KMS-11 (cell line): Measurements from ENCODE around the gene LEMD2.

Experiments
- H2AFZ ChIP-seq: fragments of 200-600 bp; sonication (generic); 2 replicates; pipeline ENCODE4 v1.6.1; 2016; ENCODE audit warnings: antibody characterized with exemption, mixed run types, low read depth
- H3K27ac ChIP-seq: fragments of 200-600 bp; sonication (generic); 2 replicates; pipeline ENCODE4 v1.6.1; 2016; ENCODE audit warnings: mild to moderate bottlenecking, mixed run types
- H3K27me3 ChIP-seq: fragments of 200-600 bp; sonication (generic); 2 replicates; pipeline ENCODE4 v1.6.1; 2017; ENCODE audit warnings: mild to moderate bottlenecking, low read depth, mixed run types, moderate library complexity; ENCODE audit not compliant: insufficient read depth
- H3K36me3 ChIP-seq: fragments of 200-600 bp; sonication (generic); 2 replicates; pipeline ENCODE4 v1.6.1; 2017; ENCODE audit warnings: mild to moderate bottlenecking, mixed run types; ENCODE audit not compliant: insufficient read depth
- H3K4me1 ChIP-seq: fragments of 200-600 bp; sonication (generic); 2 replicates; pipeline ENCODE4 v1.6.1; 2016; ENCODE audit warnings: mild to moderate bottlenecking, low read depth, mixed run types; ENCODE audit not compliant: poor library complexity, severe bottlenecking
- H3K4me2 ChIP-seq: fragments of 200-600 bp; sonication (generic); 2 replicates; pipeline ENCODE4 v1.7.0; 2016; ENCODE audit warnings: mild to moderate bottlenecking, mixed run types
- H3K4me3 ChIP-seq: fragments of 200-600 bp; sonication (generic); IDR thresholded peaks from 2 replicates; pipeline ENCODE4 v1.6.1; 2017; ENCODE audit warnings: low read depth, low read length, mixed read lengths; ENCODE audit not compliant: insufficient read depth
- H3K79me2 ChIP-seq: fragments of 200-600 bp; sonication (generic); 2 replicates; pipeline ENCODE4 v1.6.1; 2016; ENCODE audit warnings: low read depth, mixed run types; ENCODE audit not compliant: insufficient read depth
- H3K9ac ChIP-seq: fragments of 200-600 bp; sonication (generic); 2 replicates; pipeline ENCODE4 v1.6.1; 2016; ENCODE audit warnings: mild to moderate bottlenecking, mixed run types
- H4K20me1 ChIP-seq: fragments of 200-600 bp; sonication (generic); 2 replicates; pipeline ENCODE4 v1.6.1; 2016; ENCODE audit warnings: mild to moderate bottlenecking, mixed run types; ENCODE audit not compliant: insufficient read depth
- CTCF ChIP-seq: fragments of 200-600 bp; sonication (generic); conservative IDR thresholded peaks from 2 replicates; pipeline ENCODE4 v1.6.1; 2017; ENCODE audit warnings: low read depth, mild to moderate bottlenecking, antibody characterized with exemption, low read length, moderate library complexity, mixed read lengths

Gene LEMD2

GRCh38 chr6:33794910-33795623 lies 6.1 kb upstream of the LEMD2 start:
- Histone ChIP-seq H3K79me2 (no peaks in the 10 kb centered on the region), H3K4me2 (no peak overlapping the region), H2AFZ (no peak overlapping the region), H4K20me1 (no peaks in the 10 kb centered on the region), H3K36me3 (no peaks in the 10 kb centered on the region), H3K4me1 (no peaks in the 10 kb centered on the region), H3K9ac (no peak overlapping the region), H3K27me3 (peaks cover 83% of the 10 kb centered on the region), H3K27ac (no peak overlapping the region), H3K4me3 (no peak overlapping the region)
- no peak for TF ChIP-seq CTCF

GRCh38 chr6:33792981-33793380 lies 4.1 kb upstream of the LEMD2 start:
- H3K27ac ChIP-seq = no peak overlapping the region
- H3K36me3 ChIP-seq = no peaks in the 10 kb centered on the region
- TF ChIP-seq CTCF = no peak
- no peak overlapping the region for H2AFZ ChIP-seq
- H3K4me3 ChIP-seq = no peak overlapping the region
- H3K27me3 ChIP-seq = peaks cover 63% of the 10 kb centered on the region
- H3K79me2 ChIP-seq = no peaks in the 10 kb centered on the region; the same call in 1 of the 2 replicates
- no peak overlapping the region for H3K4me2 ChIP-seq
- H3K4me1 ChIP-seq = no peaks in the 10 kb centered on the region
- no peaks in the 10 kb centered on the region for H4K20me1 ChIP-seq
- no peak overlapping the region for H3K9ac ChIP-seq

GRCh38 chr6:33791620-33792019 lies 2.7 kb upstream of the LEMD2 start:
- no peak for TF ChIP-seq CTCF
- H3K4me1 ChIP-seq = peaks cover 13% of the 10 kb centered on the region
- H3K36me3 ChIP-seq = no peaks in the 10 kb centered on the region
- H3K4me2 ChIP-seq = no peak overlapping the region
- H3K4me3 ChIP-seq = no peak overlapping the region
- H3K27me3 ChIP-seq = peaks cover 50% of the 10 kb centered on the region; the same call in 1 of the 2 replicates
- H2AFZ ChIP-seq = no peak overlapping the region
- no peak overlapping the region for H3K9ac ChIP-seq
- peaks cover 12% of the 10 kb centered on the region; the same call in 1 of the 2 replicates for H3K79me2 ChIP-seq
- no peaks in the 10 kb centered on the region for H4K20me1 ChIP-seq
- H3K27ac ChIP-seq = no peak overlapping the region

- no peak overlapping the region for H3K27ac ChIP-seq
- H3K4me1 ChIP-seq = peaks cover 13% of the 10 kb centered on the region
- H3K79me2 ChIP-seq = peaks cover 12% of the 10 kb centered on the region; the same call in 1 of the 2 replicates
- no peak overlapping the region for H3K4me3 ChIP-seq
- TF ChIP-seq CTCF = no peak
- no peak overlapping the region for H3K4me2 ChIP-seq
- no peaks in the 10 kb centered on the region for H3K36me3 ChIP-seq
- no peak overlapping the region for H3K9ac ChIP-seq
- no peaks in the 10 kb centered on the region for H4K20me1 ChIP-seq
- H2AFZ ChIP-seq = no peak overlapping the region
- peaks cover 46% of the 10 kb centered on the region; the same call in 1 of the 2 replicates for H3K27me3 ChIP-seq
Observed at GRCh38 chr6:33790910-33791309, 2.0 kb upstream of the LEMD2 start.
